ENCODE results near the gene PHF14. TPM values are rescaled to one million over a fixed set of nuclear protein-coding genes. Genes with fewer than 3 reads are reported as not detected.
"Not testable (repeated sequence)": the region's sequence is repeated elsewhere in the genome, so short reads cannot be mapped to it uniquely, and the experiment has no call there.

PHF14 gene
- total RNA-seq, 2 donors from 2014 or later = 52.0 to 53.1 TPM

- Mint-ChIP-seq H3K9me3 (peaks cover 19% of the 10 kb centered on the region), H3K4me3 (no peak overlapping the region), H3K27ac (no peak overlapping the region), H3K4me1 (no peaks in the 10 kb centered on the region), H3K36me3 (ENCODE audit: low read depth) (no peaks in the 10 kb centered on the region), H3K27me3 (ENCODE audit: insufficient read depth) (no peaks in the 10 kb centered on the region)
- H3K9ac ChIP-seq (ENCODE audit: extremely low read depth, low read length, poor library complexity, severe bottlenecking) = no peak overlapping the region
- H3K36me3 ChIP-seq (ENCODE audit: control insufficient read depth, insufficient read depth, low read length) = no peaks in the 10 kb centered on the region
- H3K9me3 ChIP-seq (ENCODE audit: control insufficient read depth, low read length) = no peaks in the 10 kb centered on the region
- no peak overlapping the region for H3K4me3 ChIP-seq (ENCODE audit: low read length)
- 57 to 81% methylated on average over 1 to 2 of the region's 2 CpGs for WGBS, 2 experiments (ENCODE audit: insufficient coverage in 1 of 2, insufficient read length in 1 of 2)
- no peak overlapping the region for H3K27ac ChIP-seq (ENCODE audit: low read depth, low read length)
- no peaks in the 10 kb centered on the region for H3K4me1 ChIP-seq (ENCODE audit: control insufficient read depth, insufficient read depth, low read length)
- TF ChIP-seq, protein P1, sequence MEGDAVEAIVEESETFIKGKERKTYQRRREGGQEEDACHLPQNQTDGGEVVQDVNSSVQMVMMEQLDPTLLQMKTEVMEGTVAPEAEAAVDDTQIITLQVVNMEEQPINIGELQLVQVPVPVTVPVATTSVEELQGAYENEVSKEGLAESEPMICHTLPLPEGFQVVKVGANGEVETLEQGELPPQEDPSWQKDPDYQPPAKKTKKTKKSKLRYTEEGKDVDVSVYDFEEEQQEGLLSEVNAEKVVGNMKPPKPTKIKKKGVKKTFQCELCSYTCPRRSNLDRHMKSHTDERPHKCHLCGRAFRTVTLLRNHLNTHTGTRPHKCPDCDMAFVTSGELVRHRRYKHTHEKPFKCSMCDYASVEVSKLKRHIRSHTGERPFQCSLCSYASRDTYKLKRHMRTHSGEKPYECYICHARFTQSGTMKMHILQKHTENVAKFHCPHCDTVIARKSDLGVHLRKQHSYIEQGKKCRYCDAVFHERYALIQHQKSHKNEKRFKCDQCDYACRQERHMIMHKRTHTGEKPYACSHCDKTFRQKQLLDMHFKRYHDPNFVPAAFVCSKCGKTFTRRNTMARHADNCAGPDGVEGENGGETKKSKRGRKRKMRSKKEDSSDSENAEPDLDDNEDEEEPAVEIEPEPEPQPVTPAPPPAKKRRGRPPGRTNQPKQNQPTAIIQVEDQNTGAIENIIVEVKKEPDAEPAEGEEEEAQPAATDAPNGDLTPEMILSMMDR (conservative IDR thresholded peaks at IDR 0.05) = no peak
- DNase-seq = no peak
- H3K27me3 ChIP-seq (ENCODE audit: control insufficient read depth, insufficient read depth, low read length, poor library complexity, severe bottlenecking) = no peaks in the 10 kb centered on the region
Measured at GRCh38 chr7:10950494-10950893, 23.2 kb upstream of the PHF14 start.

- H3K27ac Mint-ChIP-seq; H3K27me3 ChIP-seq (ENCODE audit: control insufficient read depth, insufficient read depth, low read length, poor library complexity, severe bottlenecking); H3K9me3 ChIP-seq (ENCODE audit: control insufficient read depth, low read length); H3K4me1 Mint-ChIP-seq; H3K4me3 ChIP-seq (ENCODE audit: low read length); H3K36me3 ChIP-seq (ENCODE audit: control insufficient read depth, insufficient read depth, low read length); H3K36me3 Mint-ChIP-seq (ENCODE audit: low read depth); DNase-seq; H3K27ac ChIP-seq (ENCODE audit: low read depth, low read length); H3K9ac ChIP-seq (ENCODE audit: extremely low read depth, low read length, poor library complexity, severe bottlenecking); H3K4me3 Mint-ChIP-seq; H3K4me1 ChIP-seq (ENCODE audit: control insufficient read depth, insufficient read depth, low read length); H3K27me3 Mint-ChIP-seq (ENCODE audit: insufficient read depth): not testable (repeated sequence)
- 86 to 100% methylated on average over 2 to 4 of the region's 4 CpGs for WGBS, 2 experiments (ENCODE audit: insufficient coverage in 1 of 2, insufficient read length in 1 of 2)
- peaks cover 19% of the 10 kb centered on the region for H3K9me3 Mint-ChIP-seq
Measured at GRCh38 chr7:10950974-10951578, 22.6 kb upstream of the PHF14 start.

DNA sequence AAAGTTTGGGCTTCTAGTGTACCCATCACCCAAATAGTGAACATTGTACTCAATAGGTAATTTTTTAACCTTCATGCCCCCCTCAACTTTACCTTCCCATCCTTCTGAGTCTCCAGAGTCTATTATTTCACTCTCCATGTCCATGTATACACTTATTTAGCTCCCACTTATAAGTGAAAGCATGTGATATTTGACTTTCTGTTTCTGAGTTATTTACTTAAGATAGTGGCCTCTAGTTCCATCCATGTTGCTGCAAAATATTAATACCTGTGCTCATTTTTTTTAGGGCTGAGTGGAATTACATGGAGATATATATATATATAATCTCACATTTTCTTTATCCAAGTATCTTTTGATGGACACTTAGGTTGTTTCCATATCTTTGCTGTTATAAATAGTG lies 21.1 kb upstream of the PHF14 start:
- H3K27me3 ChIP-seq (ENCODE audit: control insufficient read depth, insufficient read depth, low read length, poor library complexity, severe bottlenecking) = no peaks in the 10 kb centered on the region
- Mint-ChIP-seq H3K27ac (no peak overlapping the region), H3K9me3 (peaks cover 19% of the 10 kb centered on the region), H3K4me3 (no peak overlapping the region), H3K27me3 (ENCODE audit: insufficient read depth) (no peaks in the 10 kb centered on the region), H3K36me3 (ENCODE audit: low read depth) (no peaks in the 10 kb centered on the region), H3K4me1 (no peaks in the 10 kb centered on the region)
- no peaks in the 10 kb centered on the region for H3K36me3 ChIP-seq (ENCODE audit: control insufficient read depth, insufficient read depth, low read length)
- no peaks in the 10 kb centered on the region for H3K9me3 ChIP-seq (ENCODE audit: control insufficient read depth, low read length)
- TF ChIP-seq, protein P1 (conservative IDR thresholded peaks at IDR 0.05) = no peak
- H3K27ac ChIP-seq (ENCODE audit: low read depth, low read length) = no peak overlapping the region
- H3K9ac ChIP-seq (ENCODE audit: extremely low read depth, low read length, poor library complexity, severe bottlenecking) = no peak overlapping the region
- DNase-seq = no peak
- H3K4me1 ChIP-seq (ENCODE audit: control insufficient read depth, insufficient read depth, low read length) = no peaks in the 10 kb centered on the region
- no peak overlapping the region for H3K4me3 ChIP-seq (ENCODE audit: low read length)

DNA sequence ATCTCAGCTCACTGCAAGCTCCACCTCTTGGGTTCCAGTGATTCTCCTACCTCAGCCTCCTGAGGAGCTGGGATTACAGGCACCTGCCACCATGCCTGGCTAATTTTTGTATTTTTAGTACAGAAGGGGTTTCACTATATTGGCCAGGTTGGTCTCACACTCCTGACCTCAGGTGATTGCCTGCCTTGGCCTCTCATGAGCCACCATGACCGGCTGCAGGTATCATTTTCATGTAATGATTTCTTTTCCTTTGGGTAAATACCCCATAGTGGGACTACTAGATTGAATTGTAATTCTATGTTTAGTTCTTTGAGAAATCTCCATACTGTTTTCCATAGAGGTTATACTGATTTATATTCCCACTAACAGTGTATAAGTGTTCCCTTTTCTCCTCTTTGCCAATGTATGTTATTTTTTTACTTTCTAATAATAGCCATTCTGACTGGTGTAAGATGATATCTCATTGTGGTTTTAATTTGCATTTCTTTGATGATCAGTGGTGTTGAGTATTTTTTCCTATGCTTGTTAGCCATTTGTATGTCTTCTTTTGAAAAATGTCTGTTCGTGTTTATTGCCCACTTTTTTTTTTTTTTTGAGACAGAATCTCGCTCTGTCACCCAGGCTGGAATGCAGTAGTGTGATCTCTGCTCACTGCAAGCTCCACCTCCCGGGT lies 20.5 kb upstream of the PHF14 start:
- not testable (repeated sequence) for H3K27me3 ChIP-seq (ENCODE audit: control insufficient read depth, insufficient read depth, low read length, poor library complexity, severe bottlenecking); H3K4me1 ChIP-seq (ENCODE audit: control insufficient read depth, insufficient read depth, low read length); DNase-seq; H3K27ac ChIP-seq (ENCODE audit: low read depth, low read length); H3K36me3 ChIP-seq (ENCODE audit: control insufficient read depth, insufficient read depth, low read length); H3K4me1 Mint-ChIP-seq; H3K27ac Mint-ChIP-seq; H3K9me3 ChIP-seq (ENCODE audit: control insufficient read depth, low read length); H3K4me3 ChIP-seq (ENCODE audit: low read length); H3K4me3 Mint-ChIP-seq; H3K9ac ChIP-seq (ENCODE audit: extremely low read depth, low read length, poor library complexity, severe bottlenecking); H3K27me3 Mint-ChIP-seq (ENCODE audit: insufficient read depth); H3K36me3 Mint-ChIP-seq (ENCODE audit: low read depth)
- peaks cover 19% of the 10 kb centered on the region for H3K9me3 Mint-ChIP-seq
- WGBS, 2 experiments (ENCODE audit: insufficient coverage in 1 of 2, insufficient read length in 1 of 2) = 86% methylated on average over 4 of the region's 4 CpGs; no CpG with 5 or more reads in 1 of the 2 experiments
